ENCODE measurements around the gene MON1B. TPM values are rescaled to one million over a fixed set of nuclear protein-coding genes. Genes with fewer than 3 reads are reported as not detected.
"Not testable (repeated sequence)": the region's sequence is repeated elsewhere in the genome, so short reads cannot be mapped to it uniquely, and the experiment has no call there.

MON1B gene
- total RNA-seq, 2 donors from 2014 or later, result 43.6 to 45.7 TPM

DNA sequence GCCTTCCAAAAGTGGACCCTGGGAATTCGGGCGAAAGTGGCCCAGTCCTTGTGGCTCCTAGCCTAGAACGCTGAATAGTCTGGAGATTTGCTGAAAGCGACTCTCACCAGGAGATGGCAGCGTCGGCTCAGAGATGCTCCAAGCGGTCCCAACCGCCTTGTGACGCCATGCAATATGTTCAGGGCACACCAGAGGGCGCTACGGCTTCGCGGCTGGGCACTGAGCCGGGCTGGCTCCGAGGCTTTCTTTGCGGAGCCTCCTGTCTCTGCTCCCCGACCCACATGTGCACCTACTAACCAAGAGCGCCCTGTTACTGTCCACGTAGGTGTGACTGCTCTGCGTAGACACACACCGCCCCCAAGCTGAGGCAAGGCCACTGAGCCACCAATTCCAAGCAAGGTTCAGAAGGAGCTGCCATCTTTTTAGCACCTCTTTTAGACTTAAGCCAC, 45.1 kb downstream of the MON1B start:
- WGBS, 2 experiments (ENCODE audit: insufficient coverage in 1 of 2, insufficient read length in 1 of 2), result 5 to 6% methylated on average over 10 to 21 of the region's 21 CpGs
- Mint-ChIP-seq H3K4me3 (no peak overlapping the region), H3K9me3 (no peaks in the 10 kb centered on the region), H3K27me3 (ENCODE audit: insufficient read depth) (no peaks in the 10 kb centered on the region), H3K4me1 (peaks cover 43% of the 10 kb centered on the region), H3K36me3 (ENCODE audit: low read depth) (no peaks in the 10 kb centered on the region), H3K27ac (no peak overlapping the region)
- Histone ChIP-seq H3K36me3 (ENCODE audit: control insufficient read depth, insufficient read depth, low read length) (no peaks in the 10 kb centered on the region), H3K4me1 (ENCODE audit: control insufficient read depth, insufficient read depth, low read length) (peaks cover 6% of the 10 kb centered on the region), H3K9me3 (ENCODE audit: control insufficient read depth, low read length) (no peaks in the 10 kb centered on the region), H3K9ac (ENCODE audit: extremely low read depth, low read length, poor library complexity, severe bottlenecking) (no peak overlapping the region), H3K27ac (ENCODE audit: low read depth, low read length) (no peak overlapping the region), H3K27me3 (ENCODE audit: control insufficient read depth, insufficient read depth, low read length, poor library complexity, severe bottlenecking) (peaks cover 8% of the 10 kb centered on the region), H3K4me3 (ENCODE audit: low read length) (no peak overlapping the region)
- DNase-seq, result peak; percentile 97
- TF ChIP-seq, protein P1, sequence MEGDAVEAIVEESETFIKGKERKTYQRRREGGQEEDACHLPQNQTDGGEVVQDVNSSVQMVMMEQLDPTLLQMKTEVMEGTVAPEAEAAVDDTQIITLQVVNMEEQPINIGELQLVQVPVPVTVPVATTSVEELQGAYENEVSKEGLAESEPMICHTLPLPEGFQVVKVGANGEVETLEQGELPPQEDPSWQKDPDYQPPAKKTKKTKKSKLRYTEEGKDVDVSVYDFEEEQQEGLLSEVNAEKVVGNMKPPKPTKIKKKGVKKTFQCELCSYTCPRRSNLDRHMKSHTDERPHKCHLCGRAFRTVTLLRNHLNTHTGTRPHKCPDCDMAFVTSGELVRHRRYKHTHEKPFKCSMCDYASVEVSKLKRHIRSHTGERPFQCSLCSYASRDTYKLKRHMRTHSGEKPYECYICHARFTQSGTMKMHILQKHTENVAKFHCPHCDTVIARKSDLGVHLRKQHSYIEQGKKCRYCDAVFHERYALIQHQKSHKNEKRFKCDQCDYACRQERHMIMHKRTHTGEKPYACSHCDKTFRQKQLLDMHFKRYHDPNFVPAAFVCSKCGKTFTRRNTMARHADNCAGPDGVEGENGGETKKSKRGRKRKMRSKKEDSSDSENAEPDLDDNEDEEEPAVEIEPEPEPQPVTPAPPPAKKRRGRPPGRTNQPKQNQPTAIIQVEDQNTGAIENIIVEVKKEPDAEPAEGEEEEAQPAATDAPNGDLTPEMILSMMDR (conservative IDR thresholded peaks at IDR 0.05), result peak; percentile 100

DNA sequence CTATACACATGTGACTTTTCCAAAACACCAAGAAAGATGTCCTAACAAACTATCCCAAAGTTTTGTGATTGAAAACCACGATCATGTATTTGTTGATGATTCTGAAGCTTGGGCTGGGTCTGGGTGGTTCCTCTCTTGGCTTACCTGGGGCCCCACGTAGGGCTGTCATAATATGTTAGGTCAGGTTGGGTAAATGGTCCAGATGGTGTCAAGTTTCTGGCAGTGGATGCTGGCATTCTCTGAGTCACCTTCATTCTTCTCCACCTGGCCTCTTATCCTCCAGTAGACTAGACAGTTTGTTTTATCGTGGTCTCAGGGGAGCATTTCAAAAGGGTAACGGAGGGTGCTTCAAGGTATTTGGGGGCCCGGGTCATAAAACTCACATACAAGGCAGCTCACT, 47.6 kb downstream of the MON1B start:
- no peaks in the 10 kb centered on the region for H3K27me3 ChIP-seq (ENCODE audit: control insufficient read depth, insufficient read depth, low read length, poor library complexity, severe bottlenecking)
- no peak for DNase-seq
- Mint-ChIP-seq H3K4me3 (no peak overlapping the region), H3K36me3 (ENCODE audit: low read depth) (no peaks in the 10 kb centered on the region), H3K27me3 (ENCODE audit: insufficient read depth) (no peaks in the 10 kb centered on the region), H3K9me3 (no peaks in the 10 kb centered on the region), H3K4me1 (peaks cover 43% of the 10 kb centered on the region), H3K27ac (no peak overlapping the region)
- 87 to 100% methylated on average over 1 to 5 of the region's 5 CpGs for WGBS, 2 experiments (ENCODE audit: insufficient coverage in 1 of 2, insufficient read length in 1 of 2)
- no peak overlapping the region for H3K9ac ChIP-seq (ENCODE audit: extremely low read depth, low read length, poor library complexity, severe bottlenecking)
- no peak overlapping the region for H3K4me3 ChIP-seq (ENCODE audit: low read length)
- no peak overlapping the region for H3K27ac ChIP-seq (ENCODE audit: low read depth, low read length)
- H3K9me3 ChIP-seq (ENCODE audit: control insufficient read depth, low read length), result no peaks in the 10 kb centered on the region
- peaks cover 6% of the 10 kb centered on the region for H3K4me1 ChIP-seq (ENCODE audit: control insufficient read depth, insufficient read depth, low read length)
- TF ChIP-seq, protein P1 (conservative IDR thresholded peaks at IDR 0.05), result no peak
- no peaks in the 10 kb centered on the region for H3K36me3 ChIP-seq (ENCODE audit: control insufficient read depth, insufficient read depth, low read length)

- H3K9ac ChIP-seq (ENCODE audit: extremely low read depth, low read length, poor library complexity, severe bottlenecking), result not testable (repeated sequence)
Observed at GRCh38 chr16:77242471-77242870, 51.5 kb downstream of the MON1B start.

GRCh38 chr16:77246150-77246549, 55.2 kb downstream of the MON1B start:
- no peaks in the 10 kb centered on the region for H3K4me1 Mint-ChIP-seq
- TF ChIP-seq, protein P1 (conservative IDR thresholded peaks at IDR 0.05), result no peak
- DNase-seq, result no peak
- no peaks in the 10 kb centered on the region for H3K27me3 ChIP-seq (ENCODE audit: control insufficient read depth, insufficient read depth, low read length, poor library complexity, severe bottlenecking)
- no peaks in the 10 kb centered on the region for H3K9me3 Mint-ChIP-seq
- peaks cover 11% of the 10 kb centered on the region for H3K27me3 Mint-ChIP-seq (ENCODE audit: insufficient read depth)
- H3K4me1 ChIP-seq (ENCODE audit: control insufficient read depth, insufficient read depth, low read length), result no peaks in the 10 kb centered on the region
- no peaks in the 10 kb centered on the region for H3K36me3 Mint-ChIP-seq (ENCODE audit: low read depth)
- H3K27ac Mint-ChIP-seq, result no peak overlapping the region
- no peak overlapping the region for H3K9ac ChIP-seq (ENCODE audit: extremely low read depth, low read length, poor library complexity, severe bottlenecking)
- no peak overlapping the region for H3K4me3 Mint-ChIP-seq
- no peak overlapping the region for H3K4me3 ChIP-seq (ENCODE audit: low read length)
- no peak overlapping the region for H3K27ac ChIP-seq (ENCODE audit: low read depth, low read length)
- 91 to 100% methylated on average over 2 of the region's 2 CpGs for WGBS, 2 experiments (ENCODE audit: insufficient coverage in 1 of 2, insufficient read length in 1 of 2)
- H3K9me3 ChIP-seq (ENCODE audit: control insufficient read depth, low read length), result no peaks in the 10 kb centered on the region
- no peaks in the 10 kb centered on the region for H3K36me3 ChIP-seq (ENCODE audit: control insufficient read depth, insufficient read depth, low read length)

More at GRCh38 chr16:77242471-77242870, 51.5 kb downstream of the MON1B start:
- not testable (repeated sequence) for H3K27ac Mint-ChIP-seq; H3K4me3 ChIP-seq (ENCODE audit: low read length); H3K36me3 Mint-ChIP-seq (ENCODE audit: low read depth); H3K27ac ChIP-seq (ENCODE audit: low read depth, low read length); H3K27me3 Mint-ChIP-seq (ENCODE audit: insufficient read depth); H3K27me3 ChIP-seq (ENCODE audit: control insufficient read depth, insufficient read depth, low read length, poor library complexity, severe bottlenecking); DNase-seq; H3K4me1 ChIP-seq (ENCODE audit: control insufficient read depth, insufficient read depth, low read length); H3K36me3 ChIP-seq (ENCODE audit: control insufficient read depth, insufficient read depth, low read length); H3K4me3 Mint-ChIP-seq; H3K9me3 ChIP-seq (ENCODE audit: control insufficient read depth, low read length); H3K9me3 Mint-ChIP-seq
- H3K4me1 Mint-ChIP-seq, result peaks cover 26% of the 10 kb centered on the region
- WGBS, 2 experiments (ENCODE audit: insufficient coverage in 1 of 2, insufficient read length in 1 of 2), result 80 to 95% methylated on average over 4 to 5 of the region's 5 CpGs
